Prostate gland (tissue), 2 donors: Measurements from ENCODE around the gene CFAP90.

Experiments
- POLR2AphosphoS5 ChIP-seq: sonication (generic); formaldehyde crosslinking; IDR thresholded peaks from one replicate; pipeline ENCODE4 v1.6.1; 2017; ENCODE audit warnings: antibody characterized with exemption
- TF ChIP-seq, protein P1 (sequence below), 4 experiments: fragments of 200-600 bp in 2 of 4; fragments of 450-650 bp in 2 of 4; sonication (generic) in 2 of 4; IDR thresholded peaks; 1 replicate in 3 of 4; 2 replicates in 1 of 4; pipeline ENCODE4 v1.5.1; 2016 to 2019; ENCODE audit warnings: antibody characterized with exemption in 4 of 4, mild to moderate bottlenecking in 2 of 4, moderate library complexity in 2 of 4

DNA sequence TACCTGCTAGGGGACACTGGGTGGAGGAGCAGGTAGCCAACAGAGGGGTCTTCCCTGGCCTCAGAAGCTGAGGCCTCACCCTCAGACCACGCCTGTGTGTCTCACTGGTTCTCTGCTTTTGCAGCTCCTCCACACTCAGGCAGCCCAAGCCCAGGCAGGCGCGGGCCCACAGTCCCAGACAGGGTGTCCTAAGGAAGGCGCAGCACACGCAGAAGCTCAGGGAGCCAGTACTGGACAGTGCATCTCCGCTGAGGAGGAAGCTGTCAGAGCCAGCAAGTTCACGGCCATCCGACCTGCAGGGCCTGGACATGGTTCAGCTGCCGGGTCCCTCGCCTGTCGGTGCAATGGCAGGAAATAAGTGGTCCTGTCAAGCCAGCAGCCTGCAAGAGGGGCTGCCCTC lies 25.3 kb downstream of the CFAP90 start:
- TF ChIP-seq, protein P1, sequence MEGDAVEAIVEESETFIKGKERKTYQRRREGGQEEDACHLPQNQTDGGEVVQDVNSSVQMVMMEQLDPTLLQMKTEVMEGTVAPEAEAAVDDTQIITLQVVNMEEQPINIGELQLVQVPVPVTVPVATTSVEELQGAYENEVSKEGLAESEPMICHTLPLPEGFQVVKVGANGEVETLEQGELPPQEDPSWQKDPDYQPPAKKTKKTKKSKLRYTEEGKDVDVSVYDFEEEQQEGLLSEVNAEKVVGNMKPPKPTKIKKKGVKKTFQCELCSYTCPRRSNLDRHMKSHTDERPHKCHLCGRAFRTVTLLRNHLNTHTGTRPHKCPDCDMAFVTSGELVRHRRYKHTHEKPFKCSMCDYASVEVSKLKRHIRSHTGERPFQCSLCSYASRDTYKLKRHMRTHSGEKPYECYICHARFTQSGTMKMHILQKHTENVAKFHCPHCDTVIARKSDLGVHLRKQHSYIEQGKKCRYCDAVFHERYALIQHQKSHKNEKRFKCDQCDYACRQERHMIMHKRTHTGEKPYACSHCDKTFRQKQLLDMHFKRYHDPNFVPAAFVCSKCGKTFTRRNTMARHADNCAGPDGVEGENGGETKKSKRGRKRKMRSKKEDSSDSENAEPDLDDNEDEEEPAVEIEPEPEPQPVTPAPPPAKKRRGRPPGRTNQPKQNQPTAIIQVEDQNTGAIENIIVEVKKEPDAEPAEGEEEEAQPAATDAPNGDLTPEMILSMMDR (IDR thresholded peaks at IDR 0.05), result no peak
- TF ChIP-seq POLR2AphosphoS5, result no peak
